GM18511 (cell line): ENCODE measurements around the gene SLC40A1.

Experiments
- ATAC-seq: cut with Tn5 transposase; IDR thresholded peaks from one replicate; pipeline ENCODE4 v1.9.1; 2021; ENCODE audit warnings: mild to moderate bottlenecking, moderate library complexity; ENCODE audit not compliant: unreplicated experiment

Gene SLC40A1

GRCh38 chr2:189543367-189543766 is 37.2 kb downstream of the SLC40A1 start:
- ATAC-seq: no peak

DNA sequence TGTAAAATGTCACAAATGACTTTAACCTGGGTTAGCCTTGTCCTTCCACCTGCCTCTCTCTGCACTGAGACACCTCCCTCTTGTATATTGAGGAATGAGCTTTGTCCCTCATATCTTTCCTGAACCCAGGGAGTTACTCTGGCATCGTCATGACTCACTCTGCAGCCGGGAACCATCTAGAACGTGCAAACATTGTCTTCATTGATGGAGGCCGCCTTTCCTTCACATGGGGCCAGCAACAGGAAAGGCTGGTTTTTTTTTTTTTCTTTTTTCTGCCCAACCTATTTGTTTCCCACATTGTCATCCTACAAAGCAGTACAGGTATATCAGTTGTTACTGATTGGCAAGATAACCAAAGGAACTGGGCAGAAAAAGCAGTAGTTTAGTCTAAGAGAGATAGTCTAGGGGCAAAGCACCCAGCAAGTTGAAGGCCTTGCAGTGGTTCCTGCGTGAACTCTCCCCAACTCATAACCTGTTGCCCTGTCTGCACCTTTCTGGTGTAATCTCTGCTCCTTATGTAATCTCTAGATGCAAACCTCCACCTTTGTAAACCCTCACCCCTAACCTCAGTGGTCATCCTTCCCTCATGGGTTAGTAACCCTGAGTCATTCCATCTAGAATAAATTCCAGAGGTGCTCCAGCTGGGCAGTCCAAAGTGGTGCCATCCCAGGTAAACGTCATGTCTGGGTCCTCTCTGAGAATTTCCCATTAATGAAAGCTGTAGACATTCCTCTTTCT is 38.3 kb downstream of the SLC40A1 start:
- no peak for ATAC-seq

DNA sequence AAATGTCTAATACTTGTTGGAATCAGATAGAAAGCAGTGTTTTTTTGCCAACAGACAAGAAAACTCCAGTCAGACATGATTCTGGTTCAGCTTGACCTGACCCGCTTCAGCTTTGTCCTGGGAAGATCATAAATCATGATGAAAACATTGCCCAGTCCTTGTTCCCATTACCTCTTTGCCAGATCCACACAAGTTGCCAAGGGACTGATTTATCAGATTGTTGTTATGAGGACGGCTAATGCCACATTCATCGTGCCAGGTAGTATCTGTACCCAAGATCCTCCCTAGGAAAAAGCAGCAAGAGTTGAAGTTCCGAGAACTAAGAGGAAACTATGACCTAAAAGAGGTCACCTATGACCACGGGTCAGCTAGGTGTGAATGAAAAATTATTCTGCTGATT is 39.0 kb downstream of the SLC40A1 start:
- ATAC-seq: no peak

GRCh38 chr2:189540551-189540950 is 40.0 kb downstream of the SLC40A1 start:
- no peak for ATAC-seq

GRCh38 chr2:189538402-189538801 is 42.2 kb downstream of the SLC40A1 start:
- ATAC-seq: no peak

DNA sequence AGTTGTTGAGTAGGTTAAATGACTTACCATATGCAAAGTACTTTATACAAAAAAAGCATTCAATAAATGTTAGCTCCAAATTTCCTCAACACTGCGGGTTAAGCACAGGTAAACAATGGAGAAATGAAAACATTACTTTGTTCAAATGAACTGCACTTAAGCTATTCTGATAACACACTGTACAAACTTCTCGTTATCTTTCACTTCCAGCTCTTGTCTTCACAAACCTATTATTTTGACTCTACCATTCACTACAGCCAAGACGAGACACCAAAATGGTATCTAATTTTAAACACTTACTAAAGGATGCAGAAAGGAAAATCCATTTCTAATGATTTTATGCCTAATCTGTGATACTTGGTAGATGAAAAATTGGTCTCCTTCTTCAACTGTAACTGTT is 43.8 kb downstream of the SLC40A1 start:
- ATAC-seq: no peak

GRCh38 chr2:189534854-189535832 is 45.4 kb downstream of the SLC40A1 start:
- no peak for ATAC-seq

DNA sequence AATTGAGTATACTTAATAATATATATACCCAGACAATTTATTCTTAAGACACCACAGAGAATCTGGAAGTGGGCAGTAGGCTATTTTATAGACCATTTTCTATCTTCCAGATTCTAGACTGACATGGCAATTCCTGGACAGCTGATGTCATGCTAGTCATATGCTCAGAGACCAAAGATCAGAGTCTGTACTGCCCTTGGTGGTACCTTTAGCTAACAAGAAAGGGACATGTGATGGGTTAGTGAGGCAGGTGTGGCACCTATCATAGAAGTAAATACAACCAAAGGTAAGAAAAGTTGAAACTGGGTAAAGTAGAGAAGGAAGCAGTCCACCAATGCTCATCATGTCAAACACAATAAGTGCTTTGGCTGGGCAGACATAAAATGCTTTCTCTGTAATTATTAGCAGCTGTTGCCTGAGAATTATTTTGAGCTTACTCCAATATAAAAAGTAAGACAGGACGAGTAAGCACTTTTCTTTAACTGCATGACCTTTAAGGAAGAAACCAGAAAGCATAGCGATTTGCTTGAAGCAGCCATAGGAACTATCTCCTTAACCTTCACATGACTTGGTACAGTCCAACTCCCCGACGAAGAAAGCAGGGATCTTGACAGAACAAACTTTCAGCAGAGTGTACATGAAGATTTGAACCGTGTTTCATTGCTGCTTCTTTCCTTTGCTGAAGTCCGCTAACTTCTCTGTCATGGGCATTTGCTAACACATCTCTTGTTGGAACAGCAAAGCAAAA is 47.1 kb downstream of the SLC40A1 start:
- no peak for ATAC-seq

- no peak for ATAC-seq
These were observed 49.5 kb downstream of the SLC40A1 start for GRCh38 chr2:189530965-189531637.

DNA sequence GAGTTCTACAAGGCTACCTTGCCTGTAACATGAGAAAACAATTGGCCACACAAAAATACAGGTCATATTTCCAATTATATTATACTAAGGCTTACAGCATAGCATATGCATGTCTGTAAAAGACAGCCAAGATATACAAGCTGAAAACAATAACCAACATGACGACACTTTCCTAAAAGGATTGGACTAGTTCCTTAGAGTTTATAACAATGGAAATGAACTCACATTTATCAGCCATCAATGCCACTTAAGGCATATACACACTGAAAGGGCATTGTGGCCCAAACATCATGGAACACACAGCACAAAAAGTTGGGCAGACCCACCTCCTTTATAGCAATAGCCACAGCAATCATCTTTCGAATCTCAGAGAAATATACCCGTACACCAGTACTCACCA is 52.0 kb downstream of the SLC40A1 start:
- no peak for ATAC-seq

- no peak for ATAC-seq
These were observed 52.6 kb downstream of the SLC40A1 start for GRCh38 chr2:189527812-189528592.

- ATAC-seq: no peak
These were observed 53.4 kb downstream of the SLC40A1 start for GRCh38 chr2:189527041-189527750.

- no peak for ATAC-seq
These were observed 54.3 kb downstream of the SLC40A1 start for GRCh38 chr2:189526241-189526640.

GRCh38 chr2:189524746-189525145 is 55.8 kb downstream of the SLC40A1 start:
- no peak for ATAC-seq

- no peak for ATAC-seq
These were observed 58.0 kb downstream of the SLC40A1 start for GRCh38 chr2:189522435-189523151.

- ATAC-seq: peak; percentile 67
These were observed 58.7 kb downstream of the SLC40A1 start for GRCh38 chr2:189521699-189522434.

GRCh38 chr2:189519631-189520387 is 60.8 kb downstream of the SLC40A1 start:
- no peak for ATAC-seq
